Upper lobe of right lung (tissue), 1 donor: ENCODE measurements around the gene MB21D2. TPM values are rescaled to one million over a fixed set of nuclear protein-coding genes. Genes with fewer than 3 reads are reported as not detected.
A peak's percentile ranks its signal among the peaks of the same experiment; 100 is the strongest.

Experiments
- ATAC-seq: fragments of 200-7000 bp; cut with Tn5 transposase; one replicate; pipeline ENCODE4 v1.9.1; 2020; ENCODE audit warnings: mild to moderate bottlenecking, moderate library complexity
- DNase-seq: peaks from one replicate; pipeline ENCODE4 v3.0.0-alpha.2; 2020
- H3K27ac ChIP-seq: fragments of 200-600 bp; one replicate; pipeline ENCODE4 v1.8.0; 2022
- H3K27me3 ChIP-seq: fragments of 200-600 bp; one replicate; pipeline ENCODE4 v1.8.0; 2022; ENCODE audit warnings: mild to moderate bottlenecking
- H3K36me3 ChIP-seq: fragments of 200-600 bp; one replicate; pipeline ENCODE4 v1.8.0; 2022
- H3K4me1 ChIP-seq: fragments of 200-600 bp; one replicate; pipeline ENCODE4 v1.8.0; 2022
- H3K4me3 ChIP-seq: fragments of 200-600 bp; one replicate; pipeline ENCODE4 v1.8.0; 2022; ENCODE audit warnings: mild to moderate bottlenecking
- H3K9me3 ChIP-seq: fragments of 200-600 bp; one replicate; pipeline ENCODE4 v1.8.0; 2022
- intact Hi-C: fragments of 100-400 bp; cut with DNase I; formaldehyde crosslinking; loops from one replicate; pipeline ENCODE4 v1.11.0; 2022
- total RNA-seq: library from RNA; stranded (reverse); fragmentation: NEBNext Ultra II Directional; extraction: Animal tissue kit (Norgen Biotek cat#: 25700); gene quantifications from one replicate; pipeline ENCODE4 v1.2.1, GENCODE V29; 2021
- TF ChIP-seq, protein P1 (sequence below): fragments of 200-600 bp; IDR thresholded peaks from one replicate; pipeline ENCODE4 v1.8.0; 2022; ENCODE audit warnings: antibody characterized with exemption
- donor health status: DM: no; HTN: yes; CAD: no; lungs with severe emphysema.

The MB21D2 gene
- total RNA-seq, 1 donor from 2014 or later, result 8.0 TPM

DNA sequence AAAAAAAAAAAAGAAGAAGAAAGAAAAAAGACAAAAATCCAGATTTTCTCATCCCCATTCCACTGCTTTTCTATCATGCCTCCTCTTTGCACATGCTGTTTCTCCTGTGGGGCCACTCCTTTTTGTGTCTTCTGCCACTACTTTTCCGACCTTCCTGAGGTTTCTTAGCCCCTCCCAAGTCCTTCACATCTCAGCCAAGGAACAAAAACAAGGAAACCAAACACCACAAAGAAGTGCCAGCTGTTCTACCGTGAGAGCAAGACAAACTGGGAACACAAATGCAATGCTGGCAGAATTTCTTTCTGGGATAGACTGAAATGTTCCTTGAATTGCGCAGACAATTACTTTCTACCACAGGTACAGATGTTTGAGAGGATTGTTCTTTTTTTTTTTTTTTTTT is 83.2 kb downstream of the MB21D2 start:
- intact Hi-C loops, result no loop called here
- Histone ChIP-seq H3K4me3 (no peak overlapping the region), H3K4me1 (peaks cover 10% of the 10 kb centered on the region), H3K27ac (no peak overlapping the region), H3K36me3 (no peaks in the 10 kb centered on the region), H3K27me3 (no peaks in the 10 kb centered on the region), H3K9me3 (no peaks in the 10 kb centered on the region)
- TF ChIP-seq, protein P1, sequence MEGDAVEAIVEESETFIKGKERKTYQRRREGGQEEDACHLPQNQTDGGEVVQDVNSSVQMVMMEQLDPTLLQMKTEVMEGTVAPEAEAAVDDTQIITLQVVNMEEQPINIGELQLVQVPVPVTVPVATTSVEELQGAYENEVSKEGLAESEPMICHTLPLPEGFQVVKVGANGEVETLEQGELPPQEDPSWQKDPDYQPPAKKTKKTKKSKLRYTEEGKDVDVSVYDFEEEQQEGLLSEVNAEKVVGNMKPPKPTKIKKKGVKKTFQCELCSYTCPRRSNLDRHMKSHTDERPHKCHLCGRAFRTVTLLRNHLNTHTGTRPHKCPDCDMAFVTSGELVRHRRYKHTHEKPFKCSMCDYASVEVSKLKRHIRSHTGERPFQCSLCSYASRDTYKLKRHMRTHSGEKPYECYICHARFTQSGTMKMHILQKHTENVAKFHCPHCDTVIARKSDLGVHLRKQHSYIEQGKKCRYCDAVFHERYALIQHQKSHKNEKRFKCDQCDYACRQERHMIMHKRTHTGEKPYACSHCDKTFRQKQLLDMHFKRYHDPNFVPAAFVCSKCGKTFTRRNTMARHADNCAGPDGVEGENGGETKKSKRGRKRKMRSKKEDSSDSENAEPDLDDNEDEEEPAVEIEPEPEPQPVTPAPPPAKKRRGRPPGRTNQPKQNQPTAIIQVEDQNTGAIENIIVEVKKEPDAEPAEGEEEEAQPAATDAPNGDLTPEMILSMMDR, result no peak
- no peak for ATAC-seq
- no peak for DNase-seq

DNA sequence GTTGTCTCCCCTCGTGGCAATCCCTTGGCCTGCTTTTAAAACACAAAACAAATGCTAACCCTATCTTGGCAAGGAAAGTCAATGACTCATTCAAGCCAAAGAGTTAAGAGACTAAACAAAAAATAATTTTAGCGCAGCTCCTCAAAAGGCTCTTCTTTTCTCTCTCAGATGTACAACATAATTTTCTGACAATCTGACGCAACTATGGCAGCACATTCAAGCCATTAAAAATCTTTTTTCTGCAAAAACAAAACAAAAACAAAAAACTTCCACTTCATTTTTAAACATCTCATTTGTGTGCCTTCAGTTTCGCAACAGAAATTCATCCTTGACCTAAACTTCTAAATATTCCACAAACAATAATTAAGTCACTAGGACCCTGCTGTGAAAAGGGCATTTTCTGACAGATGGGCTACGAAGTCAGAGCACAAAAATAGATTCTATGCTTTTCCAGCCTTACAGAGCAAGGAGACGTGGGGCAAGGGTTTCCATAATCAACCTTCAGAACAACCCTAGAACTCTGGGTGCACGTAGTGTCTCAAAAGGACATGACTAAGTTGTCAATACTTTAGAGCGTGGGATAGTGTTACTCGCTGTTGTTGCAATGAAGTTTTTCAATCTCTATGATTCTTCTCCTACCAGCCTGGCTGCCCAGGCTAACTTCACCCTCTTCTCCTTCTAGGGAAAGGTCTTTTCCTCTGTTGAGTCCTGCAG is 84.3 kb downstream of the MB21D2 start:
- H3K4me1 ChIP-seq, result peaks cover 10% of the 10 kb centered on the region
- no peaks in the 10 kb centered on the region for H3K36me3 ChIP-seq
- H3K4me3 ChIP-seq, result no peak overlapping the region
- H3K27ac ChIP-seq, result no peak overlapping the region
- no peaks in the 10 kb centered on the region for H3K27me3 ChIP-seq
- TF ChIP-seq, protein P1, result no peak
- ATAC-seq, result no peak
- H3K9me3 ChIP-seq, result no peaks in the 10 kb centered on the region
- no peak for DNase-seq
- intact Hi-C loops, result no loop called here

DNA sequence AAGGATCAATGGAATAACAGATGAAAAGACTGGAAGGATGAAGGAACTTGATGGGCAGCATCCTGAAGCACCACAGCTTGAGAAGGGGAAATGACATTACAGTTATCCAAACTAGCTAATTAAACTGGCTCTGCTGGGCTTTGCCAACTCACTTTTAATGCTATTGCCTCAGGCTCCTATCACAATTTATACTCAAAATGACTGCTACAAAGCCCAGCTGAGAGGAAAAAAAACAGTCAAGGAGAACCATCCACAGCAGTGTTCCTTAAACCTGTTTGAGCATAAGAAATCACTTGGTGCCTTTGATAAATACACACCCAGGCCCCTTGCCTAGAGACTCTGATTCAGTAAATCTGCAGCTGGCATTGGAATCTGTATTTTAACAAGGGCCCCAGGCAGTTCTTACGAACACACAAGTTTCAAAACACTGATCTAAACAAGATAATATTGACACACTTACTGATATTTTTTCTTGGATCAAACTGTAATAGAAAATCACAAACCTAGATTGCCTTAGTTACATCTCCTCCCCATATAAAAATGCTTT is 85.8 kb downstream of the MB21D2 start:
- Histone ChIP-seq H3K4me1 (peaks cover 10% of the 10 kb centered on the region), H3K36me3 (no peaks in the 10 kb centered on the region), H3K4me3 (no peak overlapping the region), H3K9me3 (no peaks in the 10 kb centered on the region), H3K27ac (no peak overlapping the region), H3K27me3 (no peaks in the 10 kb centered on the region)
- TF ChIP-seq, protein P1, result no peak
- ATAC-seq, result no peak
- DNase-seq, result no peak
- intact Hi-C loops, result no loop called here

DNA sequence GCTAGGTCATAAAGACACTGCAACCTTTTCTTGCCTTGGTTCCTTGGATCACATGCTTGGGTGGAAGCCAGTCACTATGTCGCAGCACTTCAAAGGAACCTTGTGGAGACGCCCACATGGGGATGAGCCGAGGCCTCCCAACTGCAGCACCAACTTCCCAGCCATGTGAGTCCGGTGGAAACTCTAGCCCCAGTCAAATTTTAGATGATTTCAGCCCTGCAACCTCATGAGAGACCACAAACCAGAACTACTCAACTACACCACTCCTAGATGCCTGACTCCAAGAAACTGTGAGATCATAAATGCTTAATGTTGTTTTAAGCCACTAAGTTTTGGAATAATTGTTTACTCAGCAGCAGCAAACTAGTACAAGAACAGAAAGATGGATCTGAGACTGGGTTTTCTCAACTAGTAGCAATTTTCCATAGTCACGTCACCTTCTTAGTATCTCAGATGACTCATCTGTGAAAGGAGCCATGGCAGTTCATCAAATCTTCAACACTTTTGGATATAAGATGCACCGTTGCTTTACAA is 86.5 kb downstream of the MB21D2 start:
- Histone ChIP-seq H3K27ac (no peak overlapping the region), H3K27me3 (no peaks in the 10 kb centered on the region), H3K4me3 (no peak overlapping the region), H3K4me1 (peaks cover 8% of the 10 kb centered on the region), H3K9me3 (no peaks in the 10 kb centered on the region), H3K36me3 (no peaks in the 10 kb centered on the region)
- TF ChIP-seq, protein P1, result no peak
- intact Hi-C loops, result no loop called here
- ATAC-seq (peak; percentile 60), DNase-seq (no peak)

DNA sequence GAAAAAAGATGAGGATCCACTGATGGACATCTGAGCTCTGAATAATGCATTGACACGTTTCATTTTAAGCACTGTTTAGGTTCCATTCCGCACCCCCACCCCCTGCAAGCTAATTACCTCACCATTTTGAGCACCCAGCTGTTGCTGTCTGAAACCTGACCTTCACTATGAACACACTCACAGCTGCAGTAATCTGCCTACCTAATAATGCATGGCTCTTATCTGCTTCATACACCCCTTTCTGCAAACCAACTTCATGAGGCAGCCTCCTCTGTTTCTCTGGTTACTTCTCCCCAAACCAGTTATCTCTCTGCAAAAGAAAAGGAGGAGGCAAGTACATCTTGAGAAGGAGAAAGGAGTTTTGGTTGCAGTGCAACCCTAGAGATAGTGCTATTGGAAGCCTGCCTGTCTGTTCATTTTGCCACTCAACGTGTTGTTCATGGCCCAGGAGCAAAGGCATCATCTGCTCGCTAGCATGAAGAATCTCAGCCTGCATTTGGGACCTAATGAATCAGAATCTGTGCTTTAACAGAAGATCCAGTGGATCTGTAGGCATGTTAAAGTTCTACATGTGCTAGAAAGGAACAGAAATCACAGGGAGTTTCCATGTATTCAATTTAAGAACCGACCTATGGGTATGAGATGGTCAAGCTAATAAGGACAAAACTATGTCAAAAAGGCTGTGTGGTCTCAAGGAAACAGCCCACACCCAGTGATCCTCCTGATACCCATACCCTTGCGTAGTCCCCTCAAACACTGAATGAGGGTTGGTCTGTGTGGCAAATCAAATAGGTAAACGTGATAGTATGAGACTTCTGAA is 87.2 kb downstream of the MB21D2 start:
- Histone ChIP-seq H3K4me3 (no peak overlapping the region), H3K27ac (no peak overlapping the region), H3K27me3 (no peaks in the 10 kb centered on the region), H3K9me3 (no peaks in the 10 kb centered on the region), H3K4me1 (peaks cover 8% of the 10 kb centered on the region), H3K36me3 (no peaks in the 10 kb centered on the region)
- DNase-seq (no peak), ATAC-seq (no peak)
- intact Hi-C loops, result no loop called here
- TF ChIP-seq, protein P1, result no peak
